Measurements from ENCODE around the gene SPINK5. TPM values are rescaled to one million over a fixed set of nuclear protein-coding genes. Genes with fewer than 3 reads are reported as not detected.
"Not testable (repeated sequence)": the region's sequence is repeated elsewhere in the genome, so short reads cannot be mapped to it uniquely, and the experiment has no call there.

Gene SPINK5
- total RNA-seq, 4 donors from 2014 or later: 0.31 to 3.2 (median 0.60) TPM; not detected in 1

DNA sequence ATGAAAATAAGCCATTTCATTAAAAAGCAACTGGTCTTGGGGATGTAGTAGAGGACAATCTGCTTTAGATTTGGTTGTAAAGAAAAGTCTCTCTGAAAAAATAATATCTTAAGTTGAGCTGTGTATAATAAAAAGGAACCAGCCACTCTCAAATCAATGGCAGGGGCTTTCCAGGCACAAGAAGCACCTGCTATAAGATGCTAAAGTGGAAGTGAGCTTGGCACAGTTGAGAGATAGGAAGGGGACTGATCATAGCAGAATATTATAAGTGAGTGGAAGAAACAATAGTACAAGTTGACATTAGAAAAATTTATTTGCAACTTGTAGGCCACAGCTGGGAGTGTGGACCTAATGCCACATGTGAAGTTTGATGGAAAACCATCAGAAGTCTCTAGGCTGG is 28.1 kb upstream of the SPINK5 start:
- TF ChIP-seq, protein P1, sequence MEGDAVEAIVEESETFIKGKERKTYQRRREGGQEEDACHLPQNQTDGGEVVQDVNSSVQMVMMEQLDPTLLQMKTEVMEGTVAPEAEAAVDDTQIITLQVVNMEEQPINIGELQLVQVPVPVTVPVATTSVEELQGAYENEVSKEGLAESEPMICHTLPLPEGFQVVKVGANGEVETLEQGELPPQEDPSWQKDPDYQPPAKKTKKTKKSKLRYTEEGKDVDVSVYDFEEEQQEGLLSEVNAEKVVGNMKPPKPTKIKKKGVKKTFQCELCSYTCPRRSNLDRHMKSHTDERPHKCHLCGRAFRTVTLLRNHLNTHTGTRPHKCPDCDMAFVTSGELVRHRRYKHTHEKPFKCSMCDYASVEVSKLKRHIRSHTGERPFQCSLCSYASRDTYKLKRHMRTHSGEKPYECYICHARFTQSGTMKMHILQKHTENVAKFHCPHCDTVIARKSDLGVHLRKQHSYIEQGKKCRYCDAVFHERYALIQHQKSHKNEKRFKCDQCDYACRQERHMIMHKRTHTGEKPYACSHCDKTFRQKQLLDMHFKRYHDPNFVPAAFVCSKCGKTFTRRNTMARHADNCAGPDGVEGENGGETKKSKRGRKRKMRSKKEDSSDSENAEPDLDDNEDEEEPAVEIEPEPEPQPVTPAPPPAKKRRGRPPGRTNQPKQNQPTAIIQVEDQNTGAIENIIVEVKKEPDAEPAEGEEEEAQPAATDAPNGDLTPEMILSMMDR (IDR thresholded peaks at IDR 0.05): no peak
- ATAC-seq (ENCODE audit: low FRiP score) (no peak), DNase-seq (ENCODE audit: low spot score) (no peak)

DNA sequence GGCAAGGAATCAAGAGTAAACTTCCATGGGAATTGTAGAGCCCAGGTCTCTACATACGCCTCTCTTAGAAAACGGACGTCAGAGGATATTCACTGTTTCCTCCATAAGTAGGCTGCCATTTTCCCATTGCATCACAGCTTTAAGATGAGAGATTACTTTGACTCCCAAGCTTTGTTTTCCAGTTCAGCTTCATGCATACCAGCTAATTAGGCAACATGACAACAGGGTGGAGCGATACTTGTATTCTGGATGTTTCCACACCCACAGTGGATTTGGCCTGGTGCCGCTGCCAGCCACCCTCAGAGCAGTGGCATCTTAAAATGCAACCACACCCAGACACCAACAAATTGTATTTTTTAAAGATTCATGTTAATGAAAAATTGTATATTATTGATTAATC is 20.9 kb upstream of the SPINK5 start:
- TF ChIP-seq, protein P1 (IDR thresholded peaks at IDR 0.05): no peak
- no peak for ATAC-seq (ENCODE audit: low FRiP score)

DNA sequence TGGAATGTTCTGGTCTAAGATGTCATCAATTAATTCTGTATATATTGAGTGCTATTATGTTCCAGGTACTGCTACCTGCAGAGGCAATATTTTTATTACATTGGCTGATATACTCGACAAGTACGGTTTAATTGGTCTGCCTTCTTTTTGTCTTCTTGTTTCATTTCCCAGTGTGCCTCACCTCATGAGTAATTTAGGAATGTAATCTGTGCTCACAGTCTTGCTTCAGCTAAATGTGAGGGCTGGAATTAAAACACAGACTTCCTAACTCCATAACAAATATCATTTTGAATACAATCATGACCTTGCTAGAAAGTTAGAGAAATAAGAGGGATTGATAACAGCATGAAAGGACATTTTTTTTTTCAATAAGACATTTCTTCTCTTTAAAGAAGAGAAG is 20.1 kb upstream of the SPINK5 start:
- DNase-seq (ENCODE audit: low spot score) (no peak), ATAC-seq (ENCODE audit: low FRiP score) (no peak)
- TF ChIP-seq, protein P1 (IDR thresholded peaks at IDR 0.05): no peak

More for the DNA sequence above, 20.9 kb upstream of the SPINK5 start:
- no peak for DNase-seq (ENCODE audit: low spot score)

DNA sequence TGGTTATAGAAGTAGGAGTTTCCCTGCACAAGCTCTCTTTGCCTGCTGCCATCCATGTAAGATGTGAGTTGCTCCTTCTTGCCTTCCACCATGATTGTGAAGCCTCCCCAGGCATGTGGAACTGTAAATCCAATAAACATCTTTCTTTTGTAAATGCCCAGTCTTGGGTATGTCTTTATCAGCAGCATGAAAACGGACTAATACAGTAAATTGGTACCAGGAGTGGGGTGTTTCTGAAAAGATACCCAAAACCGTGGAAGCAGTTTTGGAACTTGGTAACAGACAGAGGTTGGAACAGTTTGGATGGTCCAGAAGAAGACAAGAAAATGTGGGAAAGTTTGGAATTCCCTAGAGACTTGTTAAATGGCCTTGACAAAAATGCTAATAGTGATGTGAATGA is 8.6 kb upstream of the SPINK5 start:
- DNase-seq (ENCODE audit: low spot score); ATAC-seq (ENCODE audit: low FRiP score): not testable (repeated sequence)

DNA sequence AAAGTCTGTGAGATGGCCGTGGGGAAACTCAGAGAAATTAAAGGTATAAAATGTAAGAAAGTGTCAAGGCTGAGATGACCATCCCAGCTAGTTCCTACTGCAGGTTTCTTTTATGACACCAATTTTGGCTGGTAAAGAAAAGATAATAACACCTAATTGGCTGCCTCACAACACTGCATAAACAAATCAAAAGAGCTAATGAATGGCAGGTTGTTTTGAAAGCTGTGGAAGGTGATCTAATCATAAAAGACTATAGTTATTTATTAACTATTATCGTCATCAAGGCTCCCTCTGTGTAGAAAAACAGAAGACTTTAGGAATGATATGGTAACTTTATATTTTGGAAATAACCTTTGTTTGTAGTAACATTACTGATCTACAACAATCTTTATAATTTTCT is 3.5 kb upstream of the SPINK5 start:
- TF ChIP-seq, protein P1 (IDR thresholded peaks at IDR 0.05): no peak
- DNase-seq (ENCODE audit: low spot score) (no peak), ATAC-seq (ENCODE audit: low FRiP score) (no peak)

DNA sequence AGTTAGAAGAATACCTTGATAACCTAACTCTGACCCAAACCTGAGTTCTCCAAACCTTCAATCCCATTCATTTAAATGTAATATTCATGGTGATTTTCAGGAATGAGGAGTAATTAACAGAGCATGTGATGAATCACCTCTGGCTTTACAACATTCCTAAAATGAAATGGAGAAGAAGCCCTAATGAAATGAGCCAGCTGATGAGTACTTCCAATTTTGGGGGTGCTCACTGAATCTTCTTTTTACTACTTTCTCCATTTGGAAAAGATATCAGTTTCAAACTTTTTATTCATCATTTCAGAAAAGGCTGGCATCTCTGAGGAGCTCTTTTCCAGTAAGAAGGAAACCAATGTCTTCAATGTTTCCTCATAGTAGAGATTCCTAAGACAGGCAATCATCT is 2.9 kb upstream of the SPINK5 start:
- no peak for ATAC-seq (ENCODE audit: low FRiP score)
- TF ChIP-seq, protein P1 (IDR thresholded peaks at IDR 0.05): no peak
- no peak for DNase-seq (ENCODE audit: low spot score)

DNA sequence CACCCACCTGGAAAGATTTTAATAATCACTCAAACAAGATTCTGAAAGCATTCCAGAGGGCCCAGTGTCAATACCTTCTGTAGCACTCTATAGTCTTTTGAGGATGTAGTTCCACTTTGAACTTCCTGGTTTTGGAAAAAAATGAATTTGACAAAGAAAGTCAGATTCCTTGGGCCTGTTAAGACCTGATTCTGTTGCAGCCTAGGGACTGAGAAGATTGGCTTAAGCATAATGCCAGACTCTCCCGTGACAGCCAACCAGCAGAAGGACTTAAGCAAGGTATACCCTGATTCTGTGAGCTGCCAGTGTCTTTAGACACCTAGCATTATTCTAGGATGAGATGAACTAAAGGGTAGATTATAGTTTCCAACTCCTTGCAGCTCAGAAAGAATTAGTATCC is 6.8 kb downstream of the SPINK5 start:
- DNase-seq (ENCODE audit: low spot score): no peak
- TF ChIP-seq, protein P1 (IDR thresholded peaks at IDR 0.05): no peak
- no peak for ATAC-seq (ENCODE audit: low FRiP score)

DNA sequence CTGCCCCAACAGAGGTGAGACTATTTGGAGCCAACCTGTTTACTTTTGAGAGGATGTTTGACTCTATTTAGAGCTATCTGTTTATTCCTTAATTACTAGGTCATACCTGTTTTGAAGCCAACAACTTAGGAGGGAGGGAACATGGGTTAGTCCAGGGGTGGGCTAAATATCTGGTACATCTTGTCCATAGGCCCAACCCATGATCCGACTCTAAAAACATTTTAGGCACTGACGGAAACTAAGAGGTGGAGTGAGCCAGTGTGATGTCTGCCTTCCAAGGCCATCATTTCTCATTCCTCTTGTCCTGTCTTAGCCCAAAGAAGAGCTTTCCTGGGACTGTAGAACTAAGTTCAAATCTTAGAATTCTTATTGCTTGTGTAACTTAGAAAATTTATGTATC is 8.4 kb downstream of the SPINK5 start:
- TF ChIP-seq, protein P1 (IDR thresholded peaks at IDR 0.05): no peak
- DNase-seq (ENCODE audit: low spot score) (no peak), ATAC-seq (ENCODE audit: low FRiP score) (no peak)

All from omental fat pad (tissue), 4 donors.